ENCODE results near the gene TIMM8A.
"Not testable (repeated sequence)": the region's sequence is repeated elsewhere in the genome, so short reads cannot be mapped to it uniquely, and the experiment has no call there.

The TIMM8A gene

GRCh38 chrX:101359966-101360365 is 11.4 kb upstream of the TIMM8A start:
- no peak for DNase-seq (ENCODE audit: low read depth)

GRCh38 chrX:101357166-101357795 is 8.7 kb upstream of the TIMM8A start:
- DNase-seq (ENCODE audit: low read depth): no peak

GRCh38 chrX:101349193-101349562 is 636 bp upstream of the TIMM8A start:
- no peak for DNase-seq (ENCODE audit: low read depth)

- no peak for DNase-seq (ENCODE audit: low read depth)
Observed at GRCh38 chrX:101347859-101348451, 587 bp downstream of the TIMM8A start.

GRCh38 chrX:101337776-101338271 is 10.7 kb downstream of the TIMM8A start:
- DNase-seq (ENCODE audit: low read depth): no peak

GRCh38 chrX:101334310-101334709 is 14.2 kb downstream of the TIMM8A start:
- DNase-seq (ENCODE audit: low read depth): not testable (repeated sequence)

GRCh38 chrX:101326600-101326999 is 21.9 kb downstream of the TIMM8A start:
- not testable (repeated sequence) for DNase-seq (ENCODE audit: low read depth)

- DNase-seq (ENCODE audit: low read depth): no peak
Observed at GRCh38 chrX:101303790-101304189, 44.8 kb downstream of the TIMM8A start.
